Neural progenitor cell (in vitro differentiated cells): ENCODE data around the gene IFNA2.

Source experiments
- CTCF ChIP-seq: fragments of 200-600 bp; sonication (generic); IDR thresholded peaks from 2 replicates; pipeline ENCODE4 v1.5.1; 2017; ENCODE audit warnings: antibody characterized with exemption, mild to moderate bottlenecking
- EZH2 ChIP-seq: fragments of 200-600 bp; sonication (generic); IDR thresholded peaks from 2 replicates; pipeline ENCODE4 v1.6.1; 2017; ENCODE audit warnings: antibody characterized with exemption, mild to moderate bottlenecking, moderate library complexity
- EZH2phosphoT487 ChIP-seq: fragments of 200-600 bp; sonication (generic); IDR thresholded peaks from 2 replicates; pipeline ENCODE4 v1.6.1; 2017; ENCODE audit warnings: antibody characterized with exemption

DNA sequence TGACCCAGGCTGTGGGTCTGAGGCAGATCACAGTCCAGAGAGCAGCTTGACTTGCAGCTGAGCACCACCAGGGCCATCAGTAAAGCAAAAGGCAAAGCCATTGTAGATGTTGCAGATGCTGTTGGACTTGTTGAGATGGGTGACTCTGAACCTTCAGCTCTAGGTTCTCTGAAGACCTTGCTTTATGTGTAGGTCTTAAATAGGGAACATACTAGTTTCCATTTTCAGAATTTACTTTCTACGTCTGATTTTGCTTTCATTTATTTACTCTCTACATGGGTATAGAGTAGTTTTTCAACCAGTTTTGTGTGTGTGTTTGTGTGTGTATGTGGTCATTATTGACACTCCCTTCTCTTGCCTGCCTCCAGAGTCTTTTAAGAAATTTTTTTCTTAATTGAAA lies 34.4 kb downstream of the IFNA2 start, which contains the start of gene IFNA6:
- TF ChIP-seq CTCF (no peak), EZH2 (no peak), EZH2phosphoT487 (no peak)
